Panc1 (cell line): Measurements from ENCODE around the gene PPP1R15B. TPM values are rescaled to one million over a fixed set of nuclear protein-coding genes. Genes with fewer than 3 reads are reported as not detected.

Experiments used
- ATAC-seq: fragments of 200-7000 bp; cut with Tn5 transposase; 2 replicates; pipeline ENCODE4 v1.9.1; 2020; ENCODE audit warnings: mild to moderate bottlenecking, moderate library complexity
- BruUV-seq: library from RNA; stranded (reverse); fragments of 400-500 nt; replicated peaks from 2 replicates; lab custom pipeline; 2021; lab: Mats Ljungman, UMichigan
- CTCF ChIA-PET: fragments of 300-600 bp; sonication (Branson Sonifier 250); formaldehyde crosslinking; loops from one replicate; lab custom pipeline; 2022; ENCODE audit warnings: antibody characterized with exemption; lab: Charles Lee
- POLR2A ChIA-PET: fragments of 300-600 bp; sonication (Branson Sonifier 250); formaldehyde crosslinking; loops from one replicate; lab custom pipeline; 2022; ENCODE audit warnings: antibody characterized with exemption; lab: Charles Lee
- DNase-seq: peaks from one replicate; pipeline ENCODE4 v3.0.0-alpha.2; 2010; ENCODE audit warnings: low read depth, low spot score
- H3K27ac ChIP-seq: 2 replicates; pipeline ENCODE4 v1.5.1; 2011; ENCODE audit warnings: mild to moderate bottlenecking, low read length, inconsistent platforms
- H3K27me3 ChIP-seq: fragments of 200-500 bp; sonication (Bioruptor generic); 2 replicates; pipeline ENCODE4 v1.6.0; 2014; ENCODE audit warnings: low read length, inconsistent platforms; ENCODE audit not compliant: control insufficient read depth, insufficient read depth
- H3K36me3 ChIP-seq: fragments of 200-500 bp; sonication (Bioruptor generic); 2 replicates; pipeline ENCODE4 v1.5.1; 2014; ENCODE audit warnings: inconsistent platforms, mild to moderate bottlenecking, low read length, moderate library complexity; ENCODE audit not compliant: control insufficient read depth, insufficient read depth
- H3K4me1 ChIP-seq: 2 replicates; pipeline ENCODE4 v1.5.1; 2011; ENCODE audit warnings: inconsistent platforms, mild to moderate bottlenecking, low read length, moderate library complexity; ENCODE audit not compliant: control insufficient read depth, insufficient read depth
- H3K4me3 ChIP-seq, 2 experiments: 2 replicates each; pipeline ENCODE4 v1.5.1; 2011 to 2012; ENCODE audit warnings: low read depth in 2 of 2, low read length in 2 of 2, mild to moderate bottlenecking in 2 of 2, inconsistent platforms in 1 of 2, moderate library complexity in 1 of 2
- H3K9me3 ChIP-seq: fragments of 200-500 bp; sonication (Bioruptor generic); 2 replicates; pipeline ENCODE4 v1.5.1; 2014; ENCODE audit warnings: low read depth, mild to moderate bottlenecking, inconsistent platforms, low read length, moderate library complexity; ENCODE audit not compliant: control insufficient read depth, insufficient read depth
- POLR2AphosphoS5 ChIP-seq: IDR thresholded peaks from 2 replicates; pipeline ENCODE4 v1.6.1; 2012; ENCODE audit warnings: mild to moderate bottlenecking, low read depth, low read length, moderate library complexity
- SIN3A ChIP-seq: IDR thresholded peaks from 2 replicates; pipeline ENCODE4 v1.6.1; 2012; ENCODE audit warnings: low read depth, mild to moderate bottlenecking, low read length, moderate library complexity, borderline replicate concordance; ENCODE audit not compliant: insufficient read depth
- TCF7L2 ChIP-seq: IDR thresholded peaks from 2 replicates; pipeline ENCODE4 v1.6.1; 2011; ENCODE audit warnings: mild to moderate bottlenecking, low read depth, low read length, inconsistent platforms
- in situ Hi-C: cut with HindIII; loops from 2 replicates; pipeline ENCODE4 v1.10.0; 2016; ENCODE audit warnings: low sequenced_read_pairs, low pct_unique_long_range_greater_than_20kb
- intact Hi-C: fragments of 100-400 bp; cut with micrococcal nuclease; formaldehyde crosslinking; loops from one replicate; pipeline ENCODE4 v1.10.0; 2022; ENCODE audit not compliant: unreplicated experiment
- total RNA-seq: library from RNA; stranded (reverse); gene quantifications from one replicate; pipeline ENCODE4 v1.2.1, GENCODE V29; 2021; ENCODE audit not compliant: unreplicated experiment
- TF ChIP-seq, protein P1 (sequence below): fragments of 450-650 bp; IDR thresholded peaks from 2 replicates; pipeline ENCODE4 v1.5.1; 2017; ENCODE audit warnings: mild to moderate bottlenecking
- TF ChIP-seq, protein P2 (sequence below), 2 experiments: IDR thresholded peaks; 2 replicates each; pipeline ENCODE4 v1.6.1; 2011 to 2012; ENCODE audit warnings: low read depth in 2 of 2, control low read depth in 1 of 2, low read length in 1 of 2, mild to moderate bottlenecking in 1 of 2, moderate library complexity in 1 of 2; ENCODE audit not compliant: insufficient read depth in 1 of 2

PPP1R15B gene
- total RNA-seq, 1 experiment from 2014 or later = 51.1 TPM

DNA sequence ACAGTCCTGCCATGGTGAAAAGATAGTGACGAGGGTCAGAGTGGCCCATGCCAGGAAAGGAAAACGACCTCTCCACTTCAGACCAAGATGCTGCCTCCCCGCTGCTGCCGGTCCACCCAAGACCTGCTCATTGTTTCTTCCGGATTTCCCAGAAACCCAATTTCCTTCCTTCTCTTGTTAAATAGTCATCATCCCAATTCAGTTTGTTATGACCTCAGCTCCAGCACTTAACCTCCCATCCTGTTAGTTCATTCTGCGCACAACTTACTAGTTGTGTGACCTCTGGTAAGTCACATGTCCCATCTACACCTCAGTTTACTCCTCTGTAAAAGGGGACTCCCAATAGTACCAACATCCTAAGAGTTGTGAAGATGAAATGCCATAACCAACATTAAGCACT lies 29.9 kb upstream of the PPP1R15B start:
- ChIA-PET CTCF (no interaction called here), POLR2A (no interaction called here)
- no TSS peak for BruUV-seq
- H3K9me3 ChIP-seq = no peaks in the 10 kb centered on the region
- no peaks in the 10 kb centered on the region for H3K36me3 ChIP-seq
- DNase-seq = no peak
- no peak overlapping the region for H3K27ac ChIP-seq
- no peaks in the 10 kb centered on the region for H3K27me3 ChIP-seq
- no peaks in the 10 kb centered on the region for H3K4me1 ChIP-seq
- in situ Hi-C loops = no loop called here
- ATAC-seq = no peak
- TF ChIP-seq SIN3A = no peak
- no peak for TF ChIP-seq POLR2AphosphoS5
- TF ChIP-seq, protein P1, sequence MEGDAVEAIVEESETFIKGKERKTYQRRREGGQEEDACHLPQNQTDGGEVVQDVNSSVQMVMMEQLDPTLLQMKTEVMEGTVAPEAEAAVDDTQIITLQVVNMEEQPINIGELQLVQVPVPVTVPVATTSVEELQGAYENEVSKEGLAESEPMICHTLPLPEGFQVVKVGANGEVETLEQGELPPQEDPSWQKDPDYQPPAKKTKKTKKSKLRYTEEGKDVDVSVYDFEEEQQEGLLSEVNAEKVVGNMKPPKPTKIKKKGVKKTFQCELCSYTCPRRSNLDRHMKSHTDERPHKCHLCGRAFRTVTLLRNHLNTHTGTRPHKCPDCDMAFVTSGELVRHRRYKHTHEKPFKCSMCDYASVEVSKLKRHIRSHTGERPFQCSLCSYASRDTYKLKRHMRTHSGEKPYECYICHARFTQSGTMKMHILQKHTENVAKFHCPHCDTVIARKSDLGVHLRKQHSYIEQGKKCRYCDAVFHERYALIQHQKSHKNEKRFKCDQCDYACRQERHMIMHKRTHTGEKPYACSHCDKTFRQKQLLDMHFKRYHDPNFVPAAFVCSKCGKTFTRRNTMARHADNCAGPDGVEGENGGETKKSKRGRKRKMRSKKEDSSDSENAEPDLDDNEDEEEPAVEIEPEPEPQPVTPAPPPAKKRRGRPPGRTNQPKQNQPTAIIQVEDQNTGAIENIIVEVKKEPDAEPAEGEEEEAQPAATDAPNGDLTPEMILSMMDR = no peak
- TF ChIP-seq TCF7L2 = no peak
- TF ChIP-seq, protein P2, sequence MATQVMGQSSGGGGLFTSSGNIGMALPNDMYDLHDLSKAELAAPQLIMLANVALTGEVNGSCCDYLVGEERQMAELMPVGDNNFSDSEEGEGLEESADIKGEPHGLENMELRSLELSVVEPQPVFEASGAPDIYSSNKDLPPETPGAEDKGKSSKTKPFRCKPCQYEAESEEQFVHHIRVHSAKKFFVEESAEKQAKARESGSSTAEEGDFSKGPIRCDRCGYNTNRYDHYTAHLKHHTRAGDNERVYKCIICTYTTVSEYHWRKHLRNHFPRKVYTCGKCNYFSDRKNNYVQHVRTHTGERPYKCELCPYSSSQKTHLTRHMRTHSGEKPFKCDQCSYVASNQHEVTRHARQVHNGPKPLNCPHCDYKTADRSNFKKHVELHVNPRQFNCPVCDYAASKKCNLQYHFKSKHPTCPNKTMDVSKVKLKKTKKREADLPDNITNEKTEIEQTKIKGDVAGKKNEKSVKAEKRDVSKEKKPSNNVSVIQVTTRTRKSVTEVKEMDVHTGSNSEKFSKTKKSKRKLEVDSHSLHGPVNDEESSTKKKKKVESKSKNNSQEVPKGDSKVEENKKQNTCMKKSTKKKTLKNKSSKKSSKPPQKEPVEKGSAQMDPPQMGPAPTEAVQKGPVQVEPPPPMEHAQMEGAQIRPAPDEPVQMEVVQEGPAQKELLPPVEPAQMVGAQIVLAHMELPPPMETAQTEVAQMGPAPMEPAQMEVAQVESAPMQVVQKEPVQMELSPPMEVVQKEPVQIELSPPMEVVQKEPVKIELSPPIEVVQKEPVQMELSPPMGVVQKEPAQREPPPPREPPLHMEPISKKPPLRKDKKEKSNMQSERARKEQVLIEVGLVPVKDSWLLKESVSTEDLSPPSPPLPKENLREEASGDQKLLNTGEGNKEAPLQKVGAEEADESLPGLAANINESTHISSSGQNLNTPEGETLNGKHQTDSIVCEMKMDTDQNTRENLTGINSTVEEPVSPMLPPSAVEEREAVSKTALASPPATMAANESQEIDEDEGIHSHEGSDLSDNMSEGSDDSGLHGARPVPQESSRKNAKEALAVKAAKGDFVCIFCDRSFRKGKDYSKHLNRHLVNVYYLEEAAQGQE (IDR thresholded peaks at IDR 0.05; ENCODE audit: insufficient read depth in 1 of 2, low read depth in 2 of 2, low read length in 1 of 2) = no peak
- intact Hi-C loops = no loop called here
- no peak overlapping the region for H3K4me3 ChIP-seq

DNA sequence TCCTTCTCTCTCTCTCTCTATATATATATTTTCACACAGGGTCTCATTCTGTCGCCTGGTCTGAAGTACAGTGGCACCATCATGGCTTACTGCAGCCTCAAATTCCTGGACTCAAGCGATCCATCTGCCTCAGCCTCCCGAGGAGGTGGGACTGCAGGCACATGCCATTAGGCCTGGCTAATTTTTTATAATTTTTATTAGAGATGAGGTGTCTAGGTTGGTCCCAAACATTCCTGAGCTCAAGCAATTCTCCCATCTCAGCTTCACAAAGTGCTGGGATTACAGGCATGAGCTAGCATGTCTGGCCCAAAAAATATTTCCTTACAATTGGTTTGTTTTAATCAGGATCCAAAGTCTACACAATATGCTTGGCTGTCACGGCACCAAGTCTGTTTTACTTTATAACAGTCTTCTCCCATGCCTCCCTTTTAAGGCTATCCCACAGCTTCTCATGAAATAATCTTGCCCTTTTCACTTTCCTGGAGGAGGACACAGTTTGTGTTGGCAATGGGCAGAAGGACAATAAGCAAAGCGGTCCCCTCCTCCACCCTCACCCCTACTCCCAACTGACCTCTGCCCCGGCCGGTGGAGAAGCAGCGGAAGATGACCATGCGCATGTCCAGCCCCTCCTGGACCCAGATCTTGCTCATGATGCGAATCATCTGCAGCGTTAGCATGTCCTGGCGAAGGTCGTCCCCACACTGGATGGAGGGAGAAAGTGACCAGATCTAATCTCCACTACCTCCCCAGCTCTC lies 28.2 kb upstream of the PPP1R15B start:
- no peak overlapping the region for H3K27ac ChIP-seq
- no peaks in the 10 kb centered on the region for H3K36me3 ChIP-seq
- ChIA-PET POLR2A (no interaction called here), CTCF (interaction anchor here (0.6 kb wide), 1 partner anchor 299 kb away, joined by 4 read pairs; no protein-coding TSS in a partner anchor)
- H3K4me3 ChIP-seq = no peak overlapping the region
- intact Hi-C loops = no loop called here
- DNase-seq (no peak), ATAC-seq (no peak)
- in situ Hi-C loops = no loop called here
- BruUV-seq = no TSS peak
- no peaks in the 10 kb centered on the region for H3K4me1 ChIP-seq
- no peaks in the 10 kb centered on the region for H3K27me3 ChIP-seq
- TF ChIP-seq, protein P2 (IDR thresholded peaks at IDR 0.05; ENCODE audit: insufficient read depth in 1 of 2, low read depth in 2 of 2, low read length in 1 of 2) = no peak
- TF ChIP-seq POLR2AphosphoS5 (no peak), TCF7L2 (no peak), SIN3A (no peak)
- TF ChIP-seq, protein P1 = no peak
- no peaks in the 10 kb centered on the region for H3K9me3 ChIP-seq
